Neural cell (in vitro differentiated cells): ENCODE results near the gene GIPC1.
"Not testable (repeated sequence)": the region's sequence is repeated elsewhere in the genome, so short reads cannot be mapped to it uniquely, and the experiment has no call there.

Experiments
- CTCF ChIP-seq: fragments of 450-650 bp; IDR thresholded peaks from 2 replicates; pipeline ENCODE4 v1.5.1; 2014; ENCODE audit warnings: antibody characterized with exemption, mild to moderate bottlenecking, moderate library complexity; ENCODE audit not compliant: poor library complexity, severe bottlenecking
- EZH2 ChIP-seq: fragments of 200-600, 300-800 bp; shearing (Covaris generic), sonication (generic); IDR thresholded peaks from 2 replicates; pipeline ENCODE4 v1.6.1; 2014; ENCODE audit warnings: antibody characterized with exemption, low read length, borderline replicate concordance, mild to moderate bottlenecking; ENCODE audit not compliant: insufficient read depth, poor library complexity, severe bottlenecking
- MXI1 ChIP-seq: fragments of 450-650 bp; conservative IDR thresholded peaks from 2 replicates; pipeline ENCODE4 v1.6.1; 2014; ENCODE audit warnings: antibody characterized with exemption, mild to moderate bottlenecking; ENCODE audit not compliant: poor library complexity, severe bottlenecking
- POLR2AphosphoS5 ChIP-seq: IDR thresholded peaks from 2 replicates; pipeline ENCODE4 v1.6.1; 2012

GRCh38 chr19:14504575-14504974 lies 8.6 kb upstream of the GIPC1 start:
- not testable (repeated sequence) for TF ChIP-seq EZH2, POLR2AphosphoS5, MXI1, CTCF
